Fibroblast of lung (primary cell): Measurements from ENCODE around the gene EFCAB8. TPM values are rescaled to one million over a fixed set of nuclear protein-coding genes. Genes with fewer than 3 reads are reported as not detected.

Experiments used
- DNase-seq, 2 donors: peaks; one replicate each; pipeline versions ENCODE4 v3.0.0 to v3.0.0-alpha.2; 2010; ENCODE audit warnings: low read depth in 2 of 2
- H2AFZ ChIP-seq: 2 replicates; pipeline ENCODE4 v1.5.1; 2012; ENCODE audit warnings: low read length, control low read depth, inconsistent platforms
- H3K27ac ChIP-seq: 2 replicates; pipeline ENCODE4 v1.5.1; 2011; ENCODE audit warnings: low read length, control low read depth; ENCODE audit not compliant: insufficient read depth
- H3K27me3 ChIP-seq: 2 replicates; pipeline ENCODE4 v1.5.1; 2011; ENCODE audit warnings: mild to moderate bottlenecking, low read length; ENCODE audit not compliant: control insufficient read depth, insufficient read depth
- H3K36me3 ChIP-seq: 2 replicates; pipeline ENCODE4 v1.5.1; 2011; ENCODE audit warnings: low read length; ENCODE audit not compliant: control insufficient read depth, insufficient read depth
- H3K4me1 ChIP-seq: 2 replicates; pipeline ENCODE4 v1.5.1; 2011; ENCODE audit warnings: low read length; ENCODE audit not compliant: control insufficient read depth, insufficient read depth; ENCODE audit errors: extremely low read depth
- H3K4me2 ChIP-seq: 2 replicates; pipeline ENCODE4 v1.5.1; 2011; ENCODE audit warnings: low read length, control low read depth; ENCODE audit not compliant: insufficient read depth; ENCODE audit errors: extremely low read depth
- H3K4me3 ChIP-seq, 4 experiments: fragments of 200-600 bp in 1 of 4; sonication (generic) in 1 of 4; replicated peaks in 1 of 4; 2 replicates each; pipeline ENCODE4 v1.5.1; 2011 to 2016; ENCODE audit warnings: low read length in 4 of 4, low read depth in 3 of 4, mild to moderate bottlenecking in 3 of 4, control low read depth in 2 of 4, inconsistent platforms in 1 of 4, mixed read lengths in 1 of 4; ENCODE audit not compliant: insufficient read depth in 1 of 4; ENCODE audit errors: control extremely low read depth in 1 of 4
- H3K79me2 ChIP-seq: 2 replicates; pipeline ENCODE4 v1.5.1; 2012; ENCODE audit warnings: mild to moderate bottlenecking, low read length, inconsistent platforms; ENCODE audit not compliant: control insufficient read depth, insufficient read depth
- H3K9ac ChIP-seq: 2 replicates; pipeline ENCODE4 v1.5.1; 2011; ENCODE audit warnings: mild to moderate bottlenecking, low read length, control low read depth; ENCODE audit not compliant: insufficient read depth
- H3K9me3 ChIP-seq: 2 replicates; pipeline ENCODE4 v1.5.1; 2012; ENCODE audit warnings: low read depth, low read length; ENCODE audit not compliant: control insufficient read depth, insufficient read depth
- H4K20me1 ChIP-seq: 2 replicates; pipeline ENCODE4 v1.5.1; 2011; ENCODE audit warnings: low read length; ENCODE audit not compliant: control insufficient read depth, insufficient read depth; ENCODE audit errors: extremely low read depth
- CTCF ChIP-seq, 2 donors: IDR thresholded peaks in 1 of 2; conservative IDR thresholded peaks in 1 of 2; 1 replicate in 1 of 2; 2 replicates in 1 of 2; pipeline ENCODE4 v1.5.1; 2011 to 2012; ENCODE audit warnings: low read length in 2 of 2, control low read depth in 1 of 2, inconsistent platforms in 1 of 2, low read depth in 1 of 2, mild to moderate bottlenecking in 1 of 2
- EZH2 ChIP-seq: IDR thresholded peaks from 2 replicates; pipeline ENCODE4 v1.5.1; 2012; ENCODE audit warnings: low read length, control low read depth, mild to moderate bottlenecking; ENCODE audit errors: missing control alignments
- polyA plus RNA-seq, 2 donors: library from polyadenylated mRNA; depleted of rRNA in 1 of 2; stranded (reverse) in 1 of 2; unstranded in 1 of 2; fragments of >200 nt; gene quantifications; 2 replicates each; pipeline ENCODE4 v1.2.1, GENCODE V29; 2011 to 2012; ENCODE audit warnings: missing spikeins in 1 of 2
- total RNA-seq: library from RNA; depleted of rRNA; stranded (reverse); fragments of >200 nt; gene quantifications from 2 replicates; pipeline ENCODE4 v1.2.1, GENCODE V29; 2014

Gene EFCAB8
- total and polyA plus RNA-seq, 2 donors (not counting 1 experiment from before 2014, with no cell fraction given) = under 0.01 TPM; not detected in 1

DNA sequence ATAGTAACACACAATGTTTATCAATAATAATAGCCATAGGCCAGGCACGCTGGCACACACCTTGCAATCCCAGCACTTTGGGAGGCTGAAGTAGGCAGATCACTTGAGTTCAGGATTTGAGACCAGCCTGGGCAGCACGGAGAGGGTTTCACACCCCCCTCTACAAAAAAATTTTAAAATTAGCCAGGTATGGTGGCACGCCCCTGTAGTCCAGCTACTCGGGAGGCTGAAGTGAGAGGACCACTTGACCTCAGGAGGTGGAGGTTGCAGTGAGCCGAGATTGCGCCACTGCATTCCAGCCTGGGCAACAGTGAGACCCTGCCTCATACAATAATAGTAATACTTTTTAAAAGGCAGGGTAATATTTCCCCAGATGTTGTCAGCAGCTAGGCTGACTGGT is 46.8 kb upstream of the EFCAB8 start:
- TF ChIP-seq EZH2 = no peak
- TF ChIP-seq CTCF (conservative IDR thresholded peaks at IDR 0.05 in 1 of 2, IDR thresholded peaks at IDR 0.05 in 1 of 2; ENCODE audit: low read depth in 1 of 2, low read length in 2 of 2) = no peak
- no peaks in the 10 kb centered on the region for H3K79me2 ChIP-seq

GRCh38 chr20:32819992-32820697 is 38.6 kb upstream of the EFCAB8 start:
- H3K9me3 ChIP-seq = no peaks in the 10 kb centered on the region
- peak; percentile 42 to 56 for DNase-seq
- H3K4me2 ChIP-seq = peak overlapping the region; percentile 97
- H2AFZ ChIP-seq = no peak overlapping the region
- peaks cover 22% of the 10 kb centered on the region for H3K4me1 ChIP-seq
- H3K9ac ChIP-seq = peak overlapping the region; percentile 82
- no peaks in the 10 kb centered on the region for H3K27me3 ChIP-seq
- H4K20me1 ChIP-seq = no peaks in the 10 kb centered on the region
- H3K27ac ChIP-seq = peak overlapping the region; percentile 86
- TF ChIP-seq EZH2 (no peak), CTCF (conservative IDR thresholded peaks at IDR 0.05 in 1 of 2, IDR thresholded peaks at IDR 0.05 in 1 of 2; ENCODE audit: low read depth in 1 of 2, low read length in 2 of 2) (no peak)
- H3K79me2 ChIP-seq = peaks cover 52% of the 10 kb centered on the region
- no peaks in the 10 kb centered on the region for H3K36me3 ChIP-seq
- H3K4me3 ChIP-seq = peak overlapping the region; percentile 75 to 89 (median 82)

More for the DNA sequence above, 46.8 kb upstream of the EFCAB8 start:
- Histone ChIP-seq H4K20me1 (no peaks in the 10 kb centered on the region), H3K36me3 (no peaks in the 10 kb centered on the region), H3K27me3 (no peaks in the 10 kb centered on the region), H2AFZ (no peak overlapping the region), H3K27ac (no peak overlapping the region), H3K4me3 (no peak overlapping the region), H3K9me3 (no peaks in the 10 kb centered on the region), H3K9ac (no peak overlapping the region), H3K4me2 (no peak overlapping the region), H3K4me1 (no peaks in the 10 kb centered on the region)
- DNase-seq = no peak

- Histone ChIP-seq H3K9ac (peak overlapping the region; percentile 82), H3K36me3 (no peaks in the 10 kb centered on the region), H4K20me1 (no peaks in the 10 kb centered on the region), H3K4me1 (peaks cover 22% of the 10 kb centered on the region), H3K9me3 (no peaks in the 10 kb centered on the region), H2AFZ (no peak overlapping the region), H3K4me2 (peak overlapping the region; percentile 97), H3K79me2 (peaks cover 59% of the 10 kb centered on the region), H3K27me3 (no peaks in the 10 kb centered on the region), H3K27ac (peak overlapping the region; percentile 86), H3K4me3 (peak overlapping the region; percentile 75 to 89 (median 82))
- no peak for TF ChIP-seq CTCF (conservative IDR thresholded peaks at IDR 0.05 in 1 of 2, IDR thresholded peaks at IDR 0.05 in 1 of 2; ENCODE audit: low read depth in 1 of 2, low read length in 2 of 2)
- no peak for TF ChIP-seq EZH2
- DNase-seq = peak in 1 of 2 donors; percentile 19
These were observed 37.9 kb upstream of the EFCAB8 start for GRCh38 chr20:32820698-32821377.
